Measurements from ENCODE around the gene LRRC2.

Gene LRRC2

GRCh38 chr3:46470831-46471230 is 95.3 kb downstream of the LRRC2 start:
- no peak for DNase-seq

DNA sequence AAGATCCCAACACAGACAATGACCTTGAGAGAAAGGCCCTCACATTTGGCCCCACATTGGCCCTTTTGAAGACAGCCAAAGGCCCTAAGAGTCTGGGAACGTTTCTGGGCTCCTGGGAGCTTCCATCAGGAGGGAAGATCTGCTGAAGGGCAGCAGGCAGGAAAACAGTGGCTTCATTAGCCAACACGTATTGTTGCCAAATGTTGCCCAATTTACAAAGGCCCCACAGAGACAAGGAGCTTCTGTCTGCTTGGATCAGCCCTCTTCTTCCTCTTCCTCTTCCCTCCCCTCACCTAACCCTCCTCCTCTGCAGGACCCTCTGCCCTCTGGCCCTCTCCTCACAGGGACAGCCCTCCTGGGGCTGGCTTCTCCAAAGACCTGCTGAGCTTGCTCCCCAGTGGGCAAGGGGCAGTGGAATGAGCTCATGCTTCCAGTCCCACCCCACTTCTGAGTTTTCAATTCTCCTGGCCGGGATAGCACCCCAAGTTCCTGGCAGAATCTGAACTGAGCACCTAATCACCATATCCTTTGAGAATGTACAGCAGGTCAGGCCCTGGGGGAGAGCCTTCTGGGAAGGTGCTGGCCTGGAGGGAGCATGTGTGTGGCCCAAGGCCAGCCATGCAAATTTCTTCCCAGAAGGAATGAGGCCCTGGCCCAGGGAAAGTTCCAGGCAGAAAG is 96.3 kb downstream of the LRRC2 start:
- no peak for DNase-seq

- DNase-seq: no peak
Observed at GRCh38 chr3:46468753-46469600, 97.1 kb downstream of the LRRC2 start.

DNA sequence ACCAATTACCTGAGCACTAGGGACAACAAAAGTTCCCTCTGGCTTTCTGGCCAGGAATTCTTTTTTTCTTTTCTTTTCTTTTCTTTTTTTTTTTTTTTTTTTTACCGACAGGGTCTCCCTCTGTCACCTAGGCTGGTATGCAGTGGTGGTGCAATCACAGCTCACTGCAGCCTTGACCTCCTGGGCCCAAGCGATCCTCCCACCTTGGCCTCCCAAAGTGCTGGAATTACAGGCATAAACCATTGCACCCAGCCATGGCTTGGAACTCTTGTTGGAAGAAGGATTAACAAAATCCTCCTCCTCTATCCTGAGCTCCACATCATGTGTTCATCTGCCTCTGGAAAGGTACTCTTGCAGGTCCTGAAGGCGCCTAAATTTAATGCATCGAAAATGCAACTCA is 98.5 kb downstream of the LRRC2 start:
- DNase-seq: no peak

DNA sequence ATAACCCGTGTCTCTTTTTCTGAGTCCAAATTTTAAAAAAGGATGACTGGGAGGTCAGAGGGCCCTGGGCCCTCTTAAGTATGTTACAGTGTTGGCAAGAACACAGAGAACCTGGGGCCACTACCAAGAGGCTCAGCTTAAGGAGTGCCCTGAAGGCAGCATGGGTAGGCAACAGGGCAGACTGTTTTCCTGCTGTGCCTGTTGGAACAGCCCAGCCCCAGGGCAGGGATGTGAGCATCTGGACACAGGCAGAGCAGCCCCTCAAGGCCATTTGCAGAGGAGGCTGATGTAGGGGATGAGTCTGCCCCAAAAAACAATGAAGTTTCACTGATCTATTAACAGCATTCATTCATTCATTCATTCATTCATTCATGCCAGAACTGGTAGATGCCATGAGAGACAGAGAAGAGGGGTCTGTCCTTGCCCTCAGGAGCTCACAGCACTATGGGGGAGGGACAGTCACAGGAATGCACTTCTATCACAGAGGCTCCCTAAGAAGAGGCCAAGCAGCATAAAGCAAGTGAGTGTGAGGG is 99.2 kb downstream of the LRRC2 start:
- no peak for DNase-seq

DNA sequence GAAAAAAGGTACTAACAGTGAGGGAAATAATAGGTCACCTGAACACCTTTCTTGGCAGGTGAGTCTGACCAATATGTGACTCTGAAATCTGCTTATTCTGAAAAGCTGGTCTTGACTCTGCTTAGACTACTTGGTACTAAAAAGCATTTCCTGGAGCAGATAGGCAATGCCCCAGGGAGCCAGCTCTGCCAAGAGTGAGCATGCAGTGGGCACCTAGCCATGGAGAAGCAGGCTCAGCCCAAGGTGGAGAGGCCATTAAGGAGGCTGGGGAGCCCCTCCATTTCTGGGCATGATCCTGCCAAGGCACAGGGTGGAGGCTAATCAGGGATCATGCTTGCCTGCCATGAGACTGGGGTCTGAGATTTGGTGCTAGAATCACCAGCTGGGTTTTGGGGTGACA is 99.8 kb downstream of the LRRC2 start:
- DNase-seq: no peak
